ENCODE data around the gene GALNTL6. TPM values are rescaled to one million over a fixed set of nuclear protein-coding genes. Genes with fewer than 3 reads are reported as not detected.
"Not testable (repeated sequence)": the region's sequence is repeated elsewhere in the genome, so short reads cannot be mapped to it uniquely, and the experiment has no call there.

Gene GALNTL6
- total RNA-seq, 3 donors from 2014 or later = not detected

DNA sequence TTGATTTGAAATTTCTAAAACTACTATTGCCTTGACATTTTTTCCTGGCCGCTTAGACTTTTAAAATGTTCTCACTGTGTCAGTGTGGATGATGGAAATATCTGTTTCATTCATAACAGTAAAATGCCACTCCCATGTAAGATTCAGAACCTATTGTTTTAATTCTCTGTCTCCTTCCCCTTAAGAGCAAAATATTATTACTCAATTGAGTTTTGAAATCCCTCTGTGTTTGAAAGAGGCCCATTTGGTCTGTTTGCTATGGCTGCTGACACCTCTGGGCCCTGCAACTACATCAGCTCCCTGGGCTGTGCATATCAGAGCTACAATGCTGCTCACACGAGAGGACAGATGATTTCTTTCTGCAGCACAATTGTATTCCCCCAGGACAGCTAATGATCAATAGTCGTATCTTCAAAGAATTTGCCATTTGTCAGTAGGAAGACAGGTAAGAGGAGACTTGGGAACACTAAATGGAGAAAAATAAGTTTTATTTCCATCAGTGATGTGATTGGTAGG, 967.4 kb downstream of the GALNTL6 start:
- DNase-seq (no peak), ATAC-seq (no peak)
- Mint-ChIP-seq H3K36me3 (ENCODE audit: insufficient read depth) (no peaks in the 10 kb centered on the region), H3K9me3 (no peaks in the 10 kb centered on the region), H3K27me3 (ENCODE audit: low read depth) (no peaks in the 10 kb centered on the region), H3K4me1 (ENCODE audit: low read depth) (no peaks in the 10 kb centered on the region), H3K4me3 (no peak overlapping the region)

DNA sequence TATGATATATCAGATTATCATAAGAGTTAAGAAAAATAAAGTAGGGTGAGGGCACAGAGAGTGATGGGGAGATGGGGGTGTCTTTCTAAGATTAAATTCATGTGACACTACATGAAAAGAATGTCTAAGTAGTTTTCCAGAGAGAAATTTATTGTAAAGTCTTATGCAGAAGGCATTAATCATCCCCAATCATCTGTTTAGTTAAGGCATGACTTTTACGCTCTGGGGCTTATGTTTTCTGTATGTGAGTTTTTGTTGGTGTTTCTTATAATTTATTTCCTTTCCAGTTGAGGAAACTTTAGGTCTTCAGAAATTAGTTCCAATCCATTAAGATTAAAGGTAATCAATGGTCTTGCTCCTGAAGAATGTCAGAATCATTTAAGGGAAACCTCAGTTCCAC, 972.4 kb downstream of the GALNTL6 start:
- ATAC-seq (no peak), DNase-seq (no peak)
- H3K4me3 Mint-ChIP-seq = no peak overlapping the region
- no peaks in the 10 kb centered on the region for H3K9me3 Mint-ChIP-seq
- no peaks in the 10 kb centered on the region for H3K27me3 Mint-ChIP-seq (ENCODE audit: low read depth)
- no peaks in the 10 kb centered on the region for H3K36me3 Mint-ChIP-seq (ENCODE audit: insufficient read depth)
- no peaks in the 10 kb centered on the region for H3K4me1 Mint-ChIP-seq (ENCODE audit: low read depth)

- H3K4me1 Mint-ChIP-seq (ENCODE audit: low read depth) = no peaks in the 10 kb centered on the region
- no peak overlapping the region for H3K4me3 Mint-ChIP-seq
- DNase-seq = no peak
- no peaks in the 10 kb centered on the region for H3K27me3 Mint-ChIP-seq (ENCODE audit: low read depth)
- H3K36me3 Mint-ChIP-seq (ENCODE audit: insufficient read depth) = no peaks in the 10 kb centered on the region
- H3K9me3 Mint-ChIP-seq = no peaks in the 10 kb centered on the region
- ATAC-seq = no peak
These were observed 973.0 kb downstream of the GALNTL6 start for GRCh38 chr4:172786039-172786792.

DNA sequence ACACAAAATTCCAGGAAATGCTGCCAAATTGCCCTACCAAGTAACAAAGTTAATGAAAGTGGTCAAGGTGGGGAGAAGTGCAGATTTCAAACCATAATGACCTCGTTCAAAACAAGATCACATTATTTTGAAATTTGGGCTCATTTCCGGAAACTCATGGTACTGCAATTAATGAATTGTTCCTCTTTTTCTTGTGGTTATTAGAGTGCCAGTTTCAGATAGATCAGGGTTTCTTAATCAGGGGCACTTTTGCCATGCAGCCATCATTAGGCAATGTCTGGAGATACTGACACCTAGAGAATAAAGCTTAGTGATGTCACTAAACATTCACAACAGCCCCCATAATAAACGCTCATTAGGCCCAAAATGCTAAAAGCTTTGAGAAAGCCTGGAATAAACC, 973.9 kb downstream of the GALNTL6 start:
- Mint-ChIP-seq H3K4me1 (ENCODE audit: low read depth) (no peaks in the 10 kb centered on the region), H3K27me3 (ENCODE audit: low read depth) (no peaks in the 10 kb centered on the region), H3K4me3 (no peak overlapping the region), H3K36me3 (ENCODE audit: insufficient read depth) (no peaks in the 10 kb centered on the region), H3K9me3 (no peaks in the 10 kb centered on the region)
- ATAC-seq = no peak
- no peak for DNase-seq

DNA sequence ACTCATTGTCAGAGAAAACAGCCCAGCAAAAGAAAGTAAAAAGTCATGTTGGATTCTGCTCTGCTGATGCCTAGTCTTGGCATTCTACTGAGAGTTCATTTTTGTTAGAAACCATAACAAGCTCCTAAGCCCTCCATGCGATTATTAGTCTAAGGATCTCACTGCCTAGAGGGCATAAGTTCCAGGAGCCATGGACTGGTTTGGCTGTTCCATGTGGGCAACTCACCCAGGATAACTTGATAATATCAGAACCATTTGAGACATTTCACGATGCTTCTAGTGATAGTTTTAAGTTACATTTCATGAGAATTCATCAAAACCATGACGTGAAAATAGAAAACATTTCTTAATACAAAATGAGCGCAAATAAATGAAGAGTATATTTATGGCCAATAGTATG, 978.6 kb downstream of the GALNTL6 start:
- no peaks in the 10 kb centered on the region for H3K4me1 Mint-ChIP-seq (ENCODE audit: low read depth)
- no peaks in the 10 kb centered on the region for H3K9me3 Mint-ChIP-seq
- ATAC-seq (no peak), DNase-seq (no peak)
- H3K4me3 Mint-ChIP-seq = no peak overlapping the region
- no peaks in the 10 kb centered on the region for H3K27me3 Mint-ChIP-seq (ENCODE audit: low read depth)
- H3K36me3 Mint-ChIP-seq (ENCODE audit: insufficient read depth) = no peaks in the 10 kb centered on the region

DNA sequence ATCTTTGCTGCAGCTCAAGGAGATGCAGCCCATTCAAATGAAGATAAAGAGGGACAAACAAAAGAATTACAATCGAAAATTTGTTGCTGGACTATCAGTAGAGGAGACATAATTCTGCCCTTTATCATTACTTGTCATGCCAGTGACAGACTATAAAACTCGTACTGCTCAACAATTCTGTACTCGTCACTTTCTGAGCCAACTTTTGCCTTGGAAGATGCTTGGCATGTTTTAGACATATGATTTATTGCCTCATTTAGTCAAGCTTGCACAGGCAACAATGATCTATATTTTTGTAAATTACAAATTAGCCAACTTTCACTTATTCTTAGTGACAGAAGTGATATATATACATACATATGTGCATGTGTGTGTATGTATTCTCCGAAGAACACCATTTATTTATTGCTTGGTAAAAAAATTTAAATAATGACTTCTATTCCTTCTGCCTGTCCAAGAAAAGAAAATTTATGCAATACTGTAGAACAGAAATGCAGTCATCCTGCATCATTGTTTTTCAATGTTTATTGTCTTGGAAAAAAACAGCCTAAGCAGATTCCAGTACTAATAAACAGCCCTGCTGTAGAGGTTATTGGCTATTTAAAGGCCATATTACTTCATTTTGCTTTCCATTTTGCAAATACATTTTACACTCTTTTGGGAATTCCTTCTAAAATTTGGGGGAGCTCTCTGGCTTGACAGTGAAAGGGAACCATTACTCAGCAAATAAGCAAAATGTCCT, 980.5 kb downstream of the GALNTL6 start:
- ATAC-seq (no peak), DNase-seq (no peak)
- Mint-ChIP-seq H3K4me1 (ENCODE audit: low read depth) (no peaks in the 10 kb centered on the region), H3K27me3 (ENCODE audit: low read depth) (no peaks in the 10 kb centered on the region), H3K9me3 (no peaks in the 10 kb centered on the region), H3K36me3 (ENCODE audit: insufficient read depth) (no peaks in the 10 kb centered on the region), H3K4me3 (no peak overlapping the region)

GRCh38 chr4:172794307-172794703, 981.1 kb downstream of the GALNTL6 start:
- Mint-ChIP-seq H3K36me3 (ENCODE audit: insufficient read depth) (no peaks in the 10 kb centered on the region), H3K4me1 (ENCODE audit: low read depth) (no peaks in the 10 kb centered on the region), H3K9me3 (no peaks in the 10 kb centered on the region), H3K4me3 (no peak overlapping the region), H3K27me3 (ENCODE audit: low read depth) (no peaks in the 10 kb centered on the region)
- DNase-seq = no peak
- no peak for ATAC-seq

DNA sequence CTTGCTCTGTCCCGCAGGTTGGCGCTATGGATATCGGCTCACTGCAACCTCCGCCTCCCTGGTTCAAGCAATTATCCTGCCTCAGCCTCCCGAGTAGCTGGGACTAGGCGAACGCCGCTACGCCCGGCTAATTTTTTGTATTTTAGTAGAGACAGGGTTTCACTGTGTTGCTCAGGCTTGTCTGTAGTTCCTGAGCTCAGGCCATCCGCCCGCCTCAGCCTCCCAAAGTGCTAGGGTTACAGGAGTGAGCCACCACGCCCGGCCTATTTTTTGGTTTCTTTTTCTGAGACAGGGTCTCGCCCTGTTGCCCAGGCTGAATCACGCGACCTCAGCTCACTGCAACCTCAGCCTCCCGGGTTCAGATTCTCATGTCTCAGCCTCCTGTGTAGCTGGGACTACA, 984.1 kb downstream of the GALNTL6 start:
- ATAC-seq; H3K4me1 Mint-ChIP-seq (ENCODE audit: low read depth); H3K27me3 Mint-ChIP-seq (ENCODE audit: low read depth); H3K9me3 Mint-ChIP-seq; DNase-seq; H3K4me3 Mint-ChIP-seq; H3K36me3 Mint-ChIP-seq (ENCODE audit: insufficient read depth): not testable (repeated sequence)

DNA sequence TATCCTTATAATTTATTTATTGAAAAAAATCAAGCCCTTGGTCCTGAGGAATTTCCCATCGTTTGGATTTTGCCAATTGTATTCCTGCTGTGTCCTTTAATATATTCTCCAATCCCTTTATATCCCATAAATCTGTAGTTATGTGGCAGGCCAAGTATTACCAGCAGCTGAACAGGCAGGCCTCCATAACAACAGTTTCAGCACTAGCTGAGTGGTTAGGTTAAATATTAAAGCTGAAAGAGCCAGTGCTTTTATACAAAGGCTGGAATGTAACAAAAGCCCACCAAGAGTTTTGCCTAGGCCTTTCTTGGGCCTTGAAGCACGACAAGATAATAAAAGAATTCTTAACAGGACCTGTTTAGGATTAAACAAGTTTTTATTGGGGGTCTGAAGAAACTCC, 988.8 kb downstream of the GALNTL6 start:
- H3K9me3 Mint-ChIP-seq = no peaks in the 10 kb centered on the region
- DNase-seq = no peak
- no peak for ATAC-seq
- H3K4me3 Mint-ChIP-seq = no peak overlapping the region
- H3K27me3 Mint-ChIP-seq (ENCODE audit: low read depth) = no peaks in the 10 kb centered on the region
- no peaks in the 10 kb centered on the region for H3K36me3 Mint-ChIP-seq (ENCODE audit: insufficient read depth)
- no peaks in the 10 kb centered on the region for H3K4me1 Mint-ChIP-seq (ENCODE audit: low read depth)

DNA sequence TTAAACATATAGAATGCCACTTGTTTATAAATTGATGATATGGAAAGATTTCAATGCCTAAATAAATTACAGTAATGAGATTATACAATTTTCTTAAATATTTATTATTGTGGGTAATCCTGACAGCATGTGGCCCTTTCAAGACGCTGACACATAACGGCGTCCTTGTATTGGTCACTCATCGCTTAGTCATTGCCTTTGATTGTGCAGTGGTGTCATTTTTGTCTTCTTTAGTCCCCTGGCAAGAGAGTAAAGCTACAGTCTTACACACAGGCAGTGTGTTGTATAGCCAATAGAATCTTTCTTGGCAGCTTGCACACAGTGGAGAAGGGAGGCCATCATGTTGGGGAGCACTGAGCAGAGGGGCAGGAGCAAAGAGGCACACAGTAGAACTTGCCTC, 993.6 kb downstream of the GALNTL6 start:
- Mint-ChIP-seq H3K27me3 (ENCODE audit: low read depth) (no peaks in the 10 kb centered on the region), H3K4me3 (no peak overlapping the region), H3K36me3 (ENCODE audit: insufficient read depth) (no peaks in the 10 kb centered on the region), H3K9me3 (no peaks in the 10 kb centered on the region), H3K4me1 (ENCODE audit: low read depth) (no peaks in the 10 kb centered on the region)
- DNase-seq (no peak), ATAC-seq (no peak)

DNA sequence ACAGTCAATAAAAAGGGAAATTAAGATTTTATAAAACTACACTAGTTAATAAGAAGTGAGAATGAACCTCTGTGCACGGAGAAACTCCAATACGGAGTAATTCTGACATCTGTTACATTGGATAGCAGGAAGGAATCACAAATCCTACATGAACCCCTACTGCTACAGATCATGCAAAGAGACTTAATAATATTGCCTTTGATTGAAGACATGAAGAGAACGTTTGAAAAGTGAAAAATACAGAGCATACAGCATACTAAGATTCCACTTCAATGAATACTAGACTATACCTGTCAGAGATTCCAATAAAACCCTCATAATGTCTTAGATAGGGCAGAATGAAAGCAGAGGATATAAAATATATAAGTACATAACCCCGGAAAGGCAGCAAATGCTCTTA, 995.0 kb downstream of the GALNTL6 start:
- no peaks in the 10 kb centered on the region for H3K36me3 Mint-ChIP-seq (ENCODE audit: insufficient read depth)
- H3K4me1 Mint-ChIP-seq (ENCODE audit: low read depth) = no peaks in the 10 kb centered on the region
- H3K9me3 Mint-ChIP-seq = no peaks in the 10 kb centered on the region
- no peak for ATAC-seq
- no peak for DNase-seq
- H3K27me3 Mint-ChIP-seq (ENCODE audit: low read depth) = no peaks in the 10 kb centered on the region
- no peak overlapping the region for H3K4me3 Mint-ChIP-seq

GRCh38 chr4:172809319-172809718, 996.1 kb downstream of the GALNTL6 start:
- Mint-ChIP-seq H3K4me1 (ENCODE audit: low read depth) (no peaks in the 10 kb centered on the region), H3K4me3 (no peak overlapping the region), H3K36me3 (ENCODE audit: insufficient read depth) (no peaks in the 10 kb centered on the region), H3K9me3 (no peaks in the 10 kb centered on the region), H3K27me3 (ENCODE audit: low read depth) (no peaks in the 10 kb centered on the region)
- DNase-seq (no peak), ATAC-seq (no peak)

GRCh38 chr4:172813359-172813923, 1000.2 kb downstream of the GALNTL6 start:
- no peaks in the 10 kb centered on the region for H3K4me1 Mint-ChIP-seq (ENCODE audit: low read depth)

DNA sequence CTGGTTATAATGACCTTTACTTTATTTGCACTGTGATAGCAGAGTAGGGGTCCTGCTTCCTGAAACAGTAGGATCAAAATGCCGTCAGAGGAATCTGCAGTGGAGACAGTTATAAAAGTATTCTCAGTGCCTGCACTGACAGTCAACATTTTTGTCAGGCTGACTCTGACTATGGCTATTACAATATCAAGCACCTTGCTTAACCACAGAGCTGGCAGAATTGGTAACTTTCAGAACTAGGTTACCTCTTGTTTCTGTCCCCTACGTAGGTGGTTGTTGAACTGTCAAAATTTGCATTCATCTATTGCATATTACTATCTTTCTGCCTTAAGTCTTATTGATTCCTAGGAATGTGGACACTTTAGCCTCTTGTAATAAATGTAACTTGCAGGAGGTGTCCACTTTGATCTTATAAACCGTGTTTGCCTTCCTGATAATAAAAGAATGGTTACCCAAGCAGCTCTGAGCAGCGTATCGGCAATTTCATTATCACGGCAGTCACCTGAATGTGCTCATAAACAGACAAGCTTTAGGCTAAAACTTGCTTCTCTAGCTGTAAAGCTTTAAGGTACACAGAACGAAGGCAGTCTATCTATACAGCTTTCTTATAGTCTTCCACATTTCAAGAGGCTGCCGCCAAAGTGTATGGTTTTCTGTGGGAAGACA, 1002.4 kb downstream of the GALNTL6 start:
- ATAC-seq = no peak
- no peak for DNase-seq
- Mint-ChIP-seq H3K9me3 (no peaks in the 10 kb centered on the region), H3K27me3 (ENCODE audit: low read depth) (no peaks in the 10 kb centered on the region), H3K36me3 (ENCODE audit: insufficient read depth) (no peaks in the 10 kb centered on the region), H3K4me1 (ENCODE audit: low read depth) (no peaks in the 10 kb centered on the region), H3K4me3 (no peak overlapping the region)

More at GRCh38 chr4:172813359-172813923, 1000.2 kb downstream of the GALNTL6 start:
- no peaks in the 10 kb centered on the region for H3K36me3 Mint-ChIP-seq (ENCODE audit: insufficient read depth)
- DNase-seq (no peak), ATAC-seq (no peak)
- no peaks in the 10 kb centered on the region for H3K9me3 Mint-ChIP-seq
- no peaks in the 10 kb centered on the region for H3K27me3 Mint-ChIP-seq (ENCODE audit: low read depth)
- no peak overlapping the region for H3K4me3 Mint-ChIP-seq

Data from activated T-cell treated with anti-CD3 and anti-CD28 coated beads, Interleukin-2, amount 50 U/mL, for 4 hours (primary cell).